ENCODE measurements around the gene CEP85L. TPM values are rescaled to one million over a fixed set of nuclear protein-coding genes. Genes with fewer than 3 reads are reported as not detected.

The CEP85L gene
- total RNA-seq, 1 donor from 2014 or later = 6.8 TPM

DNA sequence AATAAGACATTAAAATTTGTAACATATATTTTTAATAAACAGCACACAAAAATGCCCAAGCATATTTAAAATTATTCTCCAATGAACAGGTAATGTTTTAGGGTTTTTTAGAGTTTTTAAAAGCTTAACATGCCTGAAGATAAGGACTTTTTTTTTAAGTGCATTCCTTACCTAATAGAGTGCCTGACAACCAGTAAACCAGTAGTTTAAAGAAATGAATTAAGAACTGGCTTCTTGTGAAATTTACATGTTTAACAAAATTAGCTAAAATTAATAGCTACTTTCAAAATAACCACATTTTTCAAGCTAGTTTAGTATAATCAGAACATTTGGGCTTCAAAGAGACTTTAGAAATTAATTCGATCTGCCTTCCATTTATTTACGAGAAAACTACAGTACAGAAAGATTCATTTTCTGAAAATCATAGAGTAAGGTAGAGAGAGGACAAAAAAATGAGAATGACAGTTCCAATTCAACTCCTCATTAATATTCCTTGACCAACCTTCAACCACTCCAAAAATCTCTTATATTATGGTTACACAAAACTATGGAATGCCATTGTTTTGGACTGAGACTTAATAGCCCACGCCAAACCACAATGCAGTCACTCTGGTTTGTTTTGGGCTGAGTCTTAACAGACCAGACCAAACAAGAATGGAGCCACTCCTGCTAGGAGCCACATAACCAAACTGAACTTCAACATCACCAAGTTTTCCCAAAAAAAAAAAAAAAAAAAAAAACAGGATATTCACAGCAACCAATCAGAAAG is 109.0 kb downstream of the CEP85L start:
- H3K9me3 Mint-ChIP-seq (ENCODE audit: low read depth) = peaks cover 5% of the 10 kb centered on the region
- no peak overlapping the region for H3K4me3 Mint-ChIP-seq (ENCODE audit: low read depth)
- TF ChIP-seq, protein P1, sequence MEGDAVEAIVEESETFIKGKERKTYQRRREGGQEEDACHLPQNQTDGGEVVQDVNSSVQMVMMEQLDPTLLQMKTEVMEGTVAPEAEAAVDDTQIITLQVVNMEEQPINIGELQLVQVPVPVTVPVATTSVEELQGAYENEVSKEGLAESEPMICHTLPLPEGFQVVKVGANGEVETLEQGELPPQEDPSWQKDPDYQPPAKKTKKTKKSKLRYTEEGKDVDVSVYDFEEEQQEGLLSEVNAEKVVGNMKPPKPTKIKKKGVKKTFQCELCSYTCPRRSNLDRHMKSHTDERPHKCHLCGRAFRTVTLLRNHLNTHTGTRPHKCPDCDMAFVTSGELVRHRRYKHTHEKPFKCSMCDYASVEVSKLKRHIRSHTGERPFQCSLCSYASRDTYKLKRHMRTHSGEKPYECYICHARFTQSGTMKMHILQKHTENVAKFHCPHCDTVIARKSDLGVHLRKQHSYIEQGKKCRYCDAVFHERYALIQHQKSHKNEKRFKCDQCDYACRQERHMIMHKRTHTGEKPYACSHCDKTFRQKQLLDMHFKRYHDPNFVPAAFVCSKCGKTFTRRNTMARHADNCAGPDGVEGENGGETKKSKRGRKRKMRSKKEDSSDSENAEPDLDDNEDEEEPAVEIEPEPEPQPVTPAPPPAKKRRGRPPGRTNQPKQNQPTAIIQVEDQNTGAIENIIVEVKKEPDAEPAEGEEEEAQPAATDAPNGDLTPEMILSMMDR (IDR thresholded peaks at IDR 0.05; ENCODE audit: unreplicated experiment) = no peak
- H3K27me3 Mint-ChIP-seq = no peaks in the 10 kb centered on the region
- H3K27ac Mint-ChIP-seq = no peak overlapping the region
- peaks cover 2% of the 10 kb centered on the region for H3K36me3 Mint-ChIP-seq (ENCODE audit: insufficient read depth)
- peaks cover 19% of the 10 kb centered on the region for H3K4me1 Mint-ChIP-seq (ENCODE audit: low read depth)
- no peak for DNase-seq (ENCODE audit: low spot score, unreplicated experiment)

DNA sequence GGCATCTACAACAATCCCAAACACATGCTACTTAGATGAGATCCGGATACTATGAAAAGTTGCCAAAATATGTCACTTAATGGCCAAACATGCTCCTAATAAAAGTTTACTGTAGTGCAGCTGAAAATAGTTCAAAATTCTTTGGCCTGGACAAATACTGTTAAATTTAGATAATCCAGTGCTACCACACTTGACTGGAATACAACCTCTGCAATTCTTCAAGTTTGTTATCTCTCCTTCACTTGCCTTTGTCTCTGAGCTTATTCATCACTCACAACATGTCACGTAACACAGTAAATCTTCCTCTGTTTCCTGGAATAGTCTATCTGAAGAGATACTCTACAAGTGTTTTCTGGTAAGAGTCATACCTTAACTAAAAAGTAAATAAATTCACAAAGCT is 113.8 kb downstream of the CEP85L start:
- H3K36me3 Mint-ChIP-seq (ENCODE audit: insufficient read depth) = no peaks in the 10 kb centered on the region
- no peak overlapping the region for H3K27ac Mint-ChIP-seq
- H3K4me1 Mint-ChIP-seq (ENCODE audit: low read depth) = peaks cover 13% of the 10 kb centered on the region
- TF ChIP-seq, protein P1 (IDR thresholded peaks at IDR 0.05; ENCODE audit: unreplicated experiment) = no peak
- peaks cover 2% of the 10 kb centered on the region for H3K9me3 Mint-ChIP-seq (ENCODE audit: low read depth)
- no peaks in the 10 kb centered on the region for H3K27me3 Mint-ChIP-seq
- no peak for DNase-seq (ENCODE audit: low spot score, unreplicated experiment)
- H3K4me3 Mint-ChIP-seq (ENCODE audit: low read depth) = no peak overlapping the region

DNA sequence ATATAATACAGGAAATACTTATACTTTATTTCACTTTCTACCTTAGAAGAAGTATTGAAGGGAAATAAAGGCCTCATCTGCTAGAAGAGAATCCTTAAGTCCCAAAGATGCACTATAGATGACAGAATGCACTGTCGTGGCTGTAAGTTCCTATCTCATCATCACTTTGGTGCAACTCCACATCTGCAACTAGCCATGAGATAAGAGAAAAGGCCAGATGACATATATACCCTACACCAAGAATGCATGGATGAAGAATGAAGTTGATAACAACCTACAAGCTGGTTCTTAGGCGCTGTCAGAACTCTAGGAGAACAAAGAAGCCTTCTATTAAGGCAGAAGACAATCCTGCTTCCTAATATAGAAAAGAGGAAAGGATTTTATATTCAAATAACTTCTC is 114.9 kb downstream of the CEP85L start:
- Mint-ChIP-seq H3K36me3 (ENCODE audit: insufficient read depth) (peaks cover 1% of the 10 kb centered on the region), H3K9me3 (ENCODE audit: low read depth) (peaks cover 9% of the 10 kb centered on the region), H3K27ac (no peak overlapping the region), H3K4me1 (ENCODE audit: low read depth) (peaks cover 18% of the 10 kb centered on the region), H3K4me3 (ENCODE audit: low read depth) (no peak overlapping the region), H3K27me3 (no peaks in the 10 kb centered on the region)
- DNase-seq (ENCODE audit: low spot score, unreplicated experiment) = no peak
- TF ChIP-seq, protein P1 (IDR thresholded peaks at IDR 0.05; ENCODE audit: unreplicated experiment) = no peak

DNA sequence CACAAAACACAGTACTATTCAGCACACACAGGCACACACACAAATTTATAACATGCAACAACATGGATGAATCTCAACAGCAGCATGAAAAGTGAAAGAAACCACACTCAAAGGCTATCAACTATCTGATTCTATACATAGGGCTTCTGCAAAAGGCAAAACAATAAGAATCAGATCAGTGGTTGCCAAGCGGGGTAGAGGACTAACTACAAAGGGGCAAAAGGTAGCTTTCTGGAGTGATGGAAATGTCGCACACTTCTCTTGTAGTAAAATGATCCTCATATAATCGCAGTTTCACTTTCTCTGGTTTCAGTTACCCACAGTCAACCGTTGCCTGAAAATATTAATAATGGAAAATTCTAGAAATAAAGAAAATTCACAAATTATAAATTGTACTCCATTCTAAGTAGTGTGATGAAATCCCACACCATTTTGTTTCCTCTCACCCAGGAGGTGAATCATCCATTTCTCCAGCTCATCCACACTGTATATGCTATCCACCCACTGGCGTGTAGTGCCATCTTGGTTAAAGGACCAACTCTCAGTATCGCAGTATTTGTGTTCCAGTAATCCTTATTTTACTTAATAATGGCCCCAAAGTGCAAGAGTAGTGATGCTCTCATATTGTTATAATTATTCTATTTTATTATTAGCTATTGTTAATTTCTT is 116.1 kb downstream of the CEP85L start:
- DNase-seq (ENCODE audit: low spot score, unreplicated experiment) = no peak
- Mint-ChIP-seq H3K9me3 (ENCODE audit: low read depth) (peaks cover 19% of the 10 kb centered on the region), H3K4me1 (ENCODE audit: low read depth) (peaks cover 18% of the 10 kb centered on the region), H3K27me3 (no peaks in the 10 kb centered on the region), H3K36me3 (ENCODE audit: insufficient read depth) (peaks cover 5% of the 10 kb centered on the region), H3K4me3 (ENCODE audit: low read depth) (no peak overlapping the region), H3K27ac (no peak overlapping the region)
- TF ChIP-seq, protein P1 (IDR thresholded peaks at IDR 0.05; ENCODE audit: unreplicated experiment) = no peak

DNA sequence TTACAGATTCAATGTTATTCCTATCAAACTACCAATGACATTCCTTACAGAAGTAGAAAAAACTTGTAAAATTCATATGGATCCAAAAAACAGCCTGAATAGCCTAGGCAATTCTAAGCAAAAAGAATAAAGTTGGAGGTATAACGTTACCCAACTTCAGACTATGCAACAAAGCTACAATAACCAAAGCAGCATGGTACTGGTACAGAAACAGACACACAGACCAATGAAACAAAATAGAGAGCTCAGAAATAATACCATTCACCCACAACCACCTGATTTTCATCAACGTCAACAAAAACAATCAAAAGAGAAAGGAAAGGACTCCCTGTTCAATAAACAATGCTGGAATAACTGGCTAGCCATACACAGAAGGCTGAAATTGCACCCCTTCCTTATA is 120.4 kb downstream of the CEP85L start:
- Mint-ChIP-seq H3K4me3 (ENCODE audit: low read depth) (no peak overlapping the region), H3K27ac (no peak overlapping the region), H3K27me3 (no peaks in the 10 kb centered on the region), H3K36me3 (ENCODE audit: insufficient read depth) (peaks cover 5% of the 10 kb centered on the region), H3K4me1 (ENCODE audit: low read depth) (peaks cover 25% of the 10 kb centered on the region), H3K9me3 (ENCODE audit: low read depth) (peaks cover 19% of the 10 kb centered on the region)
- TF ChIP-seq, protein P1 (IDR thresholded peaks at IDR 0.05; ENCODE audit: unreplicated experiment) = no peak
- DNase-seq (ENCODE audit: low spot score, unreplicated experiment) = no peak
